GM19025 (cell line): ENCODE data around the gene DUX4.
A peak's percentile ranks its signal among the peaks of the same experiment; 100 is the strongest.
"Not testable (repeated sequence)": the region's sequence is repeated elsewhere in the genome, so short reads cannot be mapped to it uniquely, and the experiment has no call there.

ENCODE experiments used
- ATAC-seq: cut with Tn5 transposase; IDR thresholded peaks from one replicate; pipeline ENCODE4 v1.9.1; 2021; ENCODE audit warnings: mild to moderate bottlenecking, low read depth, moderate library complexity; ENCODE audit not compliant: unreplicated experiment

The DUX4 gene

GRCh38 chr4:190173428-190173827, at the start of gene DUX4:
TSS of gene DUX4 (plus strand) at chr4:190173774. CDS start at chr4:190173774, 0 bp downstream.
- not testable (repeated sequence) for ATAC-seq

- not testable (repeated sequence) for ATAC-seq
These were observed 1.9 kb downstream of the DUX4 start for GRCh38 chr4:190175436-190175835.

GRCh38 chr4:190177727-190178605, 4.4 kb downstream of the DUX4 start:
- not testable (repeated sequence) for ATAC-seq

GRCh38 chr4:190178606-190178990, 5.0 kb downstream of the DUX4 start:
- not testable (repeated sequence) for ATAC-seq

GRCh38 chr4:190179030-190179739, 5.6 kb downstream of the DUX4 start:
- ATAC-seq = peak; percentile 43

GRCh38 chr4:190179740-190180094, 6.1 kb downstream of the DUX4 start:
- peak; percentile 23 for ATAC-seq

- not testable (repeated sequence) for ATAC-seq
These were observed 7.4 kb downstream of the DUX4 start for GRCh38 chr4:190180947-190181346.

- not testable (repeated sequence) for ATAC-seq
These were observed 8.0 kb downstream of the DUX4 start for GRCh38 chr4:190181481-190182100.

GRCh38 chr4:190203510-190203909, 29.9 kb downstream of the DUX4 start:
- not testable (repeated sequence) for ATAC-seq
